Stimulated activated CD8-positive, alpha-beta memory T cell treated with anti-CD3 and anti-CD28 coated beads, Interleukin-4, amount 100 ng/mL, for 4 hours (primary cell): ENCODE results near the gene CEP57L1.
"Not testable (repeated sequence)": the region's sequence is repeated elsewhere in the genome, so short reads cannot be mapped to it uniquely, and the experiment has no call there.

ENCODE experiments used
- DNase-seq, 2 donors: peaks; one replicate each; pipeline ENCODE4 v3.0.0-alpha.2; 2020; ENCODE audit warnings: low read depth in 2 of 2, low spot score in 1 of 2

Gene CEP57L1

GRCh38 chr6:109104512-109104911, 9.2 kb downstream of the CEP57L1 start:
- no peak for DNase-seq

- no peak for DNase-seq
Observed at GRCh38 chr6:109105681-109106080, 10.4 kb downstream of the CEP57L1 start.

- DNase-seq, result not testable (repeated sequence)
Observed at GRCh38 chr6:109109663-109110062, 14.4 kb downstream of the CEP57L1 start.

GRCh38 chr6:109112663-109113062, 17.4 kb downstream of the CEP57L1 start:
- DNase-seq, result not testable (repeated sequence)

GRCh38 chr6:109117346-109118035, 22.2 kb downstream of the CEP57L1 start:
- no peak for DNase-seq

GRCh38 chr6:109118337-109118736, 23.0 kb downstream of the CEP57L1 start:
- DNase-seq, result no peak

GRCh38 chr6:109118871-109119354, 23.6 kb downstream of the CEP57L1 start:
- DNase-seq, result no peak

- no peak for DNase-seq
Observed at GRCh38 chr6:109121411-109121810, 26.1 kb downstream of the CEP57L1 start.

- no peak for DNase-seq
Observed at GRCh38 chr6:109124219-109124618, 28.9 kb downstream of the CEP57L1 start.

GRCh38 chr6:109125504-109125903, 30.2 kb downstream of the CEP57L1 start:
- no peak for DNase-seq

- DNase-seq, result no peak
Observed at GRCh38 chr6:109130065-109130464, 34.8 kb downstream of the CEP57L1 start.

- not testable (repeated sequence) for DNase-seq
Observed at GRCh38 chr6:109135600-109135999, 40.3 kb downstream of the CEP57L1 start.

- DNase-seq, result not testable (repeated sequence)
Observed at GRCh38 chr6:109136039-109136438, 40.7 kb downstream of the CEP57L1 start.

- not testable (repeated sequence) for DNase-seq
Observed at GRCh38 chr6:109136530-109136929, 41.2 kb downstream of the CEP57L1 start.

- no peak for DNase-seq
Observed at GRCh38 chr6:109139109-109139508, 43.8 kb downstream of the CEP57L1 start.

GRCh38 chr6:109142067-109142466, 46.8 kb downstream of the CEP57L1 start:
- not testable (repeated sequence) for DNase-seq

GRCh38 chr6:109143191-109143590, 47.9 kb downstream of the CEP57L1 start:
- DNase-seq, result no peak

GRCh38 chr6:109148251-109148650, 52.9 kb downstream of the CEP57L1 start:
- DNase-seq, result not testable (repeated sequence)

GRCh38 chr6:109148716-109149115, 53.4 kb downstream of the CEP57L1 start:
- DNase-seq, result not testable (repeated sequence)

GRCh38 chr6:109153752-109154151, 58.4 kb downstream of the CEP57L1 start:
- DNase-seq, result no peak

- no peak for DNase-seq
Observed at GRCh38 chr6:109164331-109164730, 69.0 kb downstream of the CEP57L1 start.

- no peak for DNase-seq
Observed at GRCh38 chr6:109165392-109165974, 70.2 kb downstream of the CEP57L1 start.

GRCh38 chr6:109166673-109167072, 71.4 kb downstream of the CEP57L1 start:
- DNase-seq, result no peak
